Testis (tissue), 2 donors: ENCODE data around the gene SOWAHB.

Source experiments
- POLR2A ChIP-seq: fragments of 450-650 bp; IDR thresholded peaks from one replicate; pipeline ENCODE4 v1.6.1; 2017; ENCODE audit warnings: antibody characterized with exemption, mild to moderate bottlenecking, moderate library complexity
- TF ChIP-seq, protein P1 (sequence below), 3 experiments: fragments of 450-650 bp in 2 of 3; fragments of 200-600 bp in 1 of 3; sonication (generic) in 1 of 3; IDR thresholded peaks; one replicate each; pipeline ENCODE4 v1.5.1; 2016 to 2019; ENCODE audit warnings: antibody characterized with exemption in 3 of 3, mild to moderate bottlenecking in 2 of 3, moderate library complexity in 1 of 3

- TF ChIP-seq, protein P1, sequence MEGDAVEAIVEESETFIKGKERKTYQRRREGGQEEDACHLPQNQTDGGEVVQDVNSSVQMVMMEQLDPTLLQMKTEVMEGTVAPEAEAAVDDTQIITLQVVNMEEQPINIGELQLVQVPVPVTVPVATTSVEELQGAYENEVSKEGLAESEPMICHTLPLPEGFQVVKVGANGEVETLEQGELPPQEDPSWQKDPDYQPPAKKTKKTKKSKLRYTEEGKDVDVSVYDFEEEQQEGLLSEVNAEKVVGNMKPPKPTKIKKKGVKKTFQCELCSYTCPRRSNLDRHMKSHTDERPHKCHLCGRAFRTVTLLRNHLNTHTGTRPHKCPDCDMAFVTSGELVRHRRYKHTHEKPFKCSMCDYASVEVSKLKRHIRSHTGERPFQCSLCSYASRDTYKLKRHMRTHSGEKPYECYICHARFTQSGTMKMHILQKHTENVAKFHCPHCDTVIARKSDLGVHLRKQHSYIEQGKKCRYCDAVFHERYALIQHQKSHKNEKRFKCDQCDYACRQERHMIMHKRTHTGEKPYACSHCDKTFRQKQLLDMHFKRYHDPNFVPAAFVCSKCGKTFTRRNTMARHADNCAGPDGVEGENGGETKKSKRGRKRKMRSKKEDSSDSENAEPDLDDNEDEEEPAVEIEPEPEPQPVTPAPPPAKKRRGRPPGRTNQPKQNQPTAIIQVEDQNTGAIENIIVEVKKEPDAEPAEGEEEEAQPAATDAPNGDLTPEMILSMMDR (IDR thresholded peaks at IDR 0.05): no peak
- no peak for TF ChIP-seq POLR2A
Observed at GRCh38 chr4:76867377-76867776, 30.6 kb downstream of the SOWAHB start.
